WTC11 (cell line): ENCODE measurements around the gene STPG3. TPM values are rescaled to one million over a fixed set of nuclear protein-coding genes. Genes with fewer than 3 reads are reported as not detected.

Experiments used
- ATAC-seq: fragments of 200-7000 bp; cut with Tn5 transposase; 2 replicates; pipeline ENCODE4 v1.10.0; 2021; ENCODE audit warnings: mild to moderate bottlenecking, moderate library complexity
- CTCF ChIA-PET: fragments of 300-600 bp; sonication (Branson Sonifier 250); formaldehyde crosslinking; loops from one replicate; lab custom pipeline; 2021; ENCODE audit warnings: antibody characterized with exemption; lab: Charles Lee
- POLR2A ChIA-PET: fragments of 350-600 bp; sonication (Branson Sonifier 250); formaldehyde crosslinking; loops from one replicate; lab custom pipeline; 2021; ENCODE audit warnings: antibody characterized with exemption; lab: Charles Lee
- DNase-seq: peaks from one replicate; pipeline ENCODE4 v3.0.0; 2021; ENCODE audit warnings: low spot score
- H3K27ac Mint-ChIP-seq: 2 replicates; pipeline ENCODE4 v1.8.0; 2021; ENCODE audit warnings: mixed read lengths
- H3K27me3 Mint-ChIP-seq: 2 replicates; pipeline ENCODE4 v1.8.0; 2021; ENCODE audit warnings: low read depth, mild to moderate bottlenecking, moderate library complexity, mixed read lengths
- H3K36me3 Mint-ChIP-seq: 2 replicates; pipeline ENCODE4 v1.8.0; 2021; ENCODE audit warnings: mixed read lengths
- H3K4me1 Mint-ChIP-seq: 2 replicates; pipeline ENCODE4 v1.8.0; 2022; ENCODE audit warnings: mixed read lengths
- H3K4me3 Mint-ChIP-seq: 2 replicates; pipeline ENCODE4 v1.8.0; 2021; ENCODE audit warnings: mild to moderate bottlenecking, moderate library complexity, mixed read lengths
- H3K9me3 Mint-ChIP-seq: 2 replicates; pipeline ENCODE4 v1.8.0; 2021; ENCODE audit warnings: mixed read lengths
- ELF4 ChIP-seq: sonication (generic); formaldehyde crosslinking; IDR thresholded peaks from 2 replicates; pipeline ENCODE4 v1.8.1; 2022; ENCODE audit warnings: low read depth, mild to moderate bottlenecking, moderate library complexity, missing genetic modification reagents
- EMX1 ChIP-seq: fragments of 250-450 bp; sonication (Bioruptor Pico); IDR thresholded peaks from 2 replicates; pipeline ENCODE4 v1.8.0; 2021; ENCODE audit warnings: mild to moderate bottlenecking
- ETV6 ChIP-seq: sonication (generic); formaldehyde crosslinking; IDR thresholded peaks from 2 replicates; pipeline ENCODE4 v1.8.1; 2022; ENCODE audit warnings: mild to moderate bottlenecking, missing genetic modification reagents
- FOXP1 ChIP-seq: sonication (generic); formaldehyde crosslinking; IDR thresholded peaks from 2 replicates; pipeline ENCODE4 v1.8.0; 2022; ENCODE audit warnings: missing genetic modification reagents, mild to moderate bottlenecking, moderate library complexity, borderline replicate concordance
- IRF2 ChIP-seq: sonication (generic); formaldehyde crosslinking; IDR thresholded peaks from 2 replicates; pipeline ENCODE4 v1.8.0; 2022; ENCODE audit warnings: low read depth, missing genetic modification reagents, borderline replicate concordance
- KAT7 ChIP-seq: sonication (generic); formaldehyde crosslinking; IDR thresholded peaks from 2 replicates; pipeline ENCODE4 v1.8.1; 2023; ENCODE audit warnings: missing genetic modification reagents, mild to moderate bottlenecking, borderline replicate concordance
- MXD4 ChIP-seq: fragments of 250-450 bp; sonication (Bioruptor Pico); IDR thresholded peaks from 2 replicates; pipeline ENCODE4 v1.8.0; 2021; ENCODE audit warnings: mild to moderate bottlenecking, moderate library complexity, borderline replicate concordance
- NFE2L1 ChIP-seq: sonication (generic); formaldehyde crosslinking; IDR thresholded peaks from 2 replicates; pipeline ENCODE4 v1.8.1; 2023; ENCODE audit warnings: missing genetic modification reagents
- OVOL2 ChIP-seq: fragments of 250-450 bp; sonication (Bioruptor Pico); IDR thresholded peaks from 2 replicates; pipeline ENCODE4 v1.9.0; 2021; ENCODE audit warnings: mild to moderate bottlenecking, borderline replicate concordance
- PRRX2 ChIP-seq: fragments of 250-450 bp; sonication (Bioruptor Pico); IDR thresholded peaks from 2 replicates; pipeline ENCODE4 v1.8.0; 2021; ENCODE audit warnings: mild to moderate bottlenecking
- SMAD4 ChIP-seq: sonication (generic); formaldehyde crosslinking; IDR thresholded peaks from 2 replicates; pipeline ENCODE4 v1.8.0; 2022; ENCODE audit warnings: mild to moderate bottlenecking, missing genetic modification reagents
- ZNF263 ChIP-seq: sonication (generic); formaldehyde crosslinking; IDR thresholded peaks from 2 replicates; pipeline ENCODE4 v1.8.1; 2022; ENCODE audit warnings: low read depth, mild to moderate bottlenecking, moderate library complexity, missing genetic modification reagents
- ZNF416 ChIP-seq: fragments of 250-450 bp; sonication (Bioruptor Pico); IDR thresholded peaks from 2 replicates; pipeline ENCODE4 v1.9.0; 2021; ENCODE audit warnings: mild to moderate bottlenecking, inconsistent platforms
- ZNF423 ChIP-seq: fragments of 250-450 bp; sonication (Bioruptor Pico); IDR thresholded peaks from 2 replicates; pipeline ENCODE4 v2.1.2; 2022; ENCODE audit warnings: mild to moderate bottlenecking, moderate library complexity
- total RNA-seq: library from RNA; stranded (reverse); gene quantifications from 3 replicates; pipeline ENCODE4 v1.2.3, GENCODE V29; 2021
- TF ChIP-seq, protein P1 (sequence below): sonication (generic); formaldehyde crosslinking; IDR thresholded peaks from 2 replicates; pipeline ENCODE4 v1.8.0; 2022; ENCODE audit warnings: mild to moderate bottlenecking, missing genetic modification reagents
- TF ChIP-seq, protein P2 (sequence below): sonication (generic); formaldehyde crosslinking; conservative IDR thresholded peaks from 2 replicates; pipeline ENCODE4 v1.8.1; 2022; ENCODE audit warnings: mild to moderate bottlenecking, missing genetic modification reagents
- TF ChIP-seq, protein P3 (sequence below): sonication (generic); formaldehyde crosslinking; IDR thresholded peaks from 2 replicates; pipeline ENCODE4 v1.8.1; 2023; ENCODE audit warnings: mild to moderate bottlenecking, moderate library complexity, missing genetic modification reagents
- TF ChIP-seq, protein P4 (sequence below): sonication (generic); formaldehyde crosslinking; IDR thresholded peaks from 2 replicates; pipeline ENCODE4 v1.8.1; 2023; ENCODE audit warnings: mild to moderate bottlenecking, missing genetic modification reagents

STPG3 gene
- total RNA-seq, 1 experiment from 2014 or later, result 0.26 TPM

DNA sequence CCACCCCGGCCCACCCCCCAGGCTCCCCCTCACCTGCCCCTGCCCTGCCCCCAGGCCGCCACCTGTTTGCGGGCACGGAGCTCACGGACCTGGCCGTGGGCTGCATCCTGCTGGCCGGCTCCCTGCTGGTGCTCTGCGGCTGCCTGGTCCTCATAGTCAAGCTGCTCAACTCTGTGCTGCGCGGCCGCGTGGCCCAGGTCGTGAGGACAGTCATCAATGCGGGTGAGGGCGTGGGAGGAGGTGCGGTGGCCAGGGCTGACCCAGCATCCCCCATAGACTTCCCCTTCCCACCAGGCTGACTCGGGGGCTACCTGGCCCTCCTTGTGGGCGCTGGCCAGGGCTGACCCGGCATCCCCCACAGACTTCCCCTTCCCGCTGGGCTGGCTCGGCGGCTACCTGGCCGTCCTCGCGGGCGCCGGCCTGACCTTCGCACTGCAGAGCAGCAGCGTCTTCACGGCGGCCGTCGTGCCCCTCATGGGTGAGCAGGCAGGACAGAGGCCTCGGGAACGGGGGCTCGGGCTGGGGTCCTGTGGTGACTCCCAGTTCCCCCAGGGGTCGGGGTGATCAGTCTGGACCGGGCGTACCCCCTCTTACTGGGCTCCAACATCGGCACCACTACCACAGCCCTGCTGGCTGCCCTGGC lies 16.9 kb upstream of the STPG3 start:
- Mint-ChIP-seq H3K4me1 (peaks cover 18% of the 10 kb centered on the region), H3K36me3 (no peaks in the 10 kb centered on the region), H3K4me3 (no peak overlapping the region), H3K27me3 (no peaks in the 10 kb centered on the region)
- ATAC-seq, result no peak
- TF ChIP-seq ZNF263 (no peak), EMX1 (no peak), PRRX2 (CRISPR knock-in tag) (no peak), ZNF416 (CRISPR knock-in tag) (no peak), FOXP1 (CRISPR knock-in tag) (0 out of 2 replicates have a peak, but pooled peaks have one; percentile 20), OVOL2 (CRISPR knock-in tag) (no peak), NFE2L1 (CRISPR knock-in tag) (no peak)
- TF ChIP-seq, protein P1, sequence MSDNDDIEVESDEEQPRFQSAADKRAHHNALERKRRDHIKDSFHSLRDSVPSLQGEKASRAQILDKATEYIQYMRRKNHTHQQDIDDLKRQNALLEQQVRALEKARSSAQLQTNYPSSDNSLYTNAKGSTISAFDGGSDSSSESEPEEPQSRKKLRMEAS (CRISPR knock-in tag), result no peak
- TF ChIP-seq, protein P2, sequence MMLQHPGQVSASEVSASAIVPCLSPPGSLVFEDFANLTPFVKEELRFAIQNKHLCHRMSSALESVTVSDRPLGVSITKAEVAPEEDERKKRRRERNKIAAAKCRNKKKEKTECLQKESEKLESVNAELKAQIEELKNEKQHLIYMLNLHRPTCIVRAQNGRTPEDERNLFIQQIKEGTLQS (CRISPR knock-in tag), result no peak
- TF ChIP-seq, all 79 proteins: peak for 1
- DNase-seq, result no peak
- ChIA-PET POLR2A (no interaction called here), CTCF (interaction anchor here (0.5 to 4.6 kb wide), 11 partner anchors 10 to 205 kb away, joined by 3 to 143 read pairs (median 3); partner anchors contain the start of genes CYSRT1, NPDC1, RNF208 and RNF224)
- Mint-ChIP-seq H3K9me3 (no peaks in the 10 kb centered on the region), H3K27ac (no peak overlapping the region)

DNA sequence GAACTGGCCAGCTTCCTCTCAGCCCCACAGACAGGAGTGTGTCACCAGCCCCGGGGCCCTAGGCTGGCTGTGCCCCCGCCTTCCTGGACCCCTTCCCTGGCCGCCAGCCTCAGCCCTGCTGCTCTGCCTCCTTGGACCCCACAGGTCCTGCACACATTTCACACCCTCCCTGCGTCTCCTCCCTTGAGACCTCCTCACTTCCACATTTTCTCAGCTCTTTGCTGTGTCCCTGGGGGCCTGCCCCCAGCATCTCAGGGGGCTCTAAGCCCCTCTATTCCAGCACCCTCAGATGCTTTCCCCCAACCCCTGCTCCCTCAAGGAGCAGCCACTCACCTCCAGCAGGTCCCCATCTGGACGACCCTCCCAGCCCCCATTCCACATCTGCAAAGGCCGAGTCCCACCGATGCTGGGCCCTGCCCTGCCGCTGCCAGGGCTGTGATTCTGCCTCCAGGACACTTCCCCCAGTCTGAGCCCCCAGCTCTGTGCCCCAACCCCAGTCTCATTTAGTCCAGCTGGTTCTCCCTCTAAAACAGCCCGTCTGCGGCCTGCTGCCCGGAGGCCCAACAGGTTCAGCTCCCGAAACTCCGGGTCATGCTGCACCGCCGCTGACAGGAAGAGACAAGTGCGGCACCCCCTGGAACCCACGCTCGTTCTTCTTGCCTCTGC lies 16.2 kb upstream of the STPG3 start:
- Mint-ChIP-seq H3K9me3 (no peaks in the 10 kb centered on the region), H3K27me3 (no peaks in the 10 kb centered on the region), H3K27ac (no peak overlapping the region; the same call in 1 of the 2 replicates), H3K4me3 (no peak overlapping the region), H3K36me3 (no peaks in the 10 kb centered on the region)
- no peak for ATAC-seq
- POLR2A ChIA-PET, result interaction anchor here (0.7 kb wide), 1 partner anchor 33 kb away, joined by 3 read pairs; no protein-coding TSS in a partner anchor
- CTCF ChIA-PET, result interaction anchor here (0.6 to 4.6 kb wide), 12 partner anchors 9 to 206 kb away, joined by 3 to 143 read pairs (median 9); partner anchors contain the start of genes CYSRT1, NELFB, RNF208 and RNF224
- no peak for DNase-seq
- no peak for TF ChIP-seq IRF2
- TF ChIP-seq ELF4 (CRISPR knock-in tag), result no peak
- TF ChIP-seq, protein P3, sequence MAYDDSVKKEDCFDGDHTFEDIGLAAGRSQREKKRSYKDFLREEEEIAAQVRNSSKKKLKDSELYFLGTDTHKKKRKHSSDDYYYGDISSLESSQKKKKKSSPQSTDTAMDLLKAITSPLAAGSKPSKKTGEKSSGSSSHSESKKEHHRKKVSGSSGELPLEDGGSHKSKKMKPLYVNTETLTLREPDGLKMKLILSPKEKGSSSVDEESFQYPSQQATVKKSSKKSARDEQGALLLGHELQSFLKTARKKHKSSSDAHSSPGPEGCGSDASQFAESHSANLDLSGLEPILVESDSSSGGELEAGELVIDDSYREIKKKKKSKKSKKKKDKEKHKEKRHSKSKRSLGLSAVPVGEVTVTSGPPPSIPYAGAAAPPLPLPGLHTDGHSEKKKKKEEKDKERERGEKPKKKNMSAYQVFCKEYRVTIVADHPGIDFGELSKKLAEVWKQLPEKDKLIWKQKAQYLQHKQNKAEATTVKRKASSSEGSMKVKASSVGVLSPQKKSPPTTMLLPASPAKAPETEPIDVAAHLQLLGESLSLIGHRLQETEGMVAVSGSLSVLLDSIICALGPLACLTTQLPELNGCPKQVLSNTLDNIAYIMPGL (CRISPR knock-in tag), result no peak
- TF ChIP-seq, protein P4, sequence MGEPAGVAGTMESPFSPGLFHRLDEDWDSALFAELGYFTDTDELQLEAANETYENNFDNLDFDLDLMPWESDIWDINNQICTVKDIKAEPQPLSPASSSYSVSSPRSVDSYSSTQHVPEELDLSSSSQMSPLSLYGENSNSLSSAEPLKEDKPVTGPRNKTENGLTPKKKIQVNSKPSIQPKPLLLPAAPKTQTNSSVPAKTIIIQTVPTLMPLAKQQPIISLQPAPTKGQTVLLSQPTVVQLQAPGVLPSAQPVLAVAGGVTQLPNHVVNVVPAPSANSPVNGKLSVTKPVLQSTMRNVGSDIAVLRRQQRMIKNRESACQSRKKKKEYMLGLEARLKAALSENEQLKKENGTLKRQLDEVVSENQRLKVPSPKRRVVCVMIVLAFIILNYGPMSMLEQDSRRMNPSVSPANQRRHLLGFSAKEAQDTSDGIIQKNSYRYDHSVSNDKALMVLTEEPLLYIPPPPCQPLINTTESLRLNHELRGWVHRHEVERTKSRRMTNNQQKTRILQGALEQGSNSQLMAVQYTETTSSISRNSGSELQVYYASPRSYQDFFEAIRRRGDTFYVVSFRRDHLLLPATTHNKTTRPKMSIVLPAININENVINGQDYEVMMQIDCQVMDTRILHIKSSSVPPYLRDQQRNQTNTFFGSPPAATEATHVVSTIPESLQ (CRISPR knock-in tag), result no peak
- no peak for TF ChIP-seq SMAD4
- TF ChIP-seq, all 79 proteins: peak for 0
- peaks cover 18% of the 10 kb centered on the region for H3K4me1 Mint-ChIP-seq

DNA sequence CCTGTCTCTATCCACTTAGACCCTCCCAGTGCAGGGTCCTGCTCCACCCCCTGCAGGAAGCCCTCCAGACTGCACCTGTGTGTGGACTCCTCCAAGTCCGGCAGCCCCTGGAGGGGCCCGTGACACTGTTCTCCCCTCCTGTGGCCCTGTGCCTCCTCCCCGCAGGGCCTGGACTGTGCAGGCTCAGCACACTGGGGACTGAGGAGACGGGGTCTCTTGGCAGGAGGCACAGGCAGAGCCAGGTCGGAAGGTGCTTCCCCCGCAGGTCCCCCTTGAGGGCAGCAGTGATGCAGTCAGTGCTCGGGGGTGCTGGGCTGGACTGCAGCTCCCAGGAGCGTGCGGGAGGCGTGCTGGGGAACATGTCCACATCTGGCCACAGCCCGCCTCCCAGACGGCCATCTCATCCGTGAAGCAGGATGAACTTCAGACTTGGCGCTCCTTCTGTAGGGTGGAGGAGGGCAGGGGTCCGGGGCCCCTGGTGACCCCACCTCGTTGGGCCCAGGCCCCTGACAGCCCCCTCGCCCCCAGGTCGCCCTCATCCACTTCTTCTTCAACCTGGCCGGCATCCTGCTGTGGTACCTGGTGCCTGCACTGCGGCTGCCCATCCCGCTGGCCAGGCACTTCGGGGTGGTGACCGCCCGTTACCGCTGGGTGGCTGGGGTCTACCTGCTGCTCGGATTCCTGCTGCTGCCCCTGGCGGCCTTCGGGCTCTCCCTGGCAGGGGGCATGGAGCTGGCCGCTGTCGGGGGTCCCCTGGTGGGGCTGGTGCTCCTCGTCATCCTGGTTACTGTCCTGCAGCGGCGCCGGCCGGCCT lies 15.5 kb upstream of the STPG3 start:
- peak; percentile 27 for ATAC-seq
- DNase-seq, result peak; percentile 55
- no peak overlapping the region for H3K4me3 Mint-ChIP-seq
- no peaks in the 10 kb centered on the region for H3K27me3 Mint-ChIP-seq
- H3K4me1 Mint-ChIP-seq, result peaks cover 18% of the 10 kb centered on the region
- 0 out of 2 replicates have a peak, but pooled peaks have one; percentile 8 for TF ChIP-seq ZNF423
- TF ChIP-seq ETV6 (CRISPR knock-in tag), result no peak
- TF ChIP-seq MXD4 (CRISPR knock-in tag), result no peak
- TF ChIP-seq KAT7 (CRISPR knock-in tag), result peak; percentile 84; the same call in 1 of the 2 replicates
- POLR2A ChIA-PET, result interaction anchor here (0.5 to 0.7 kb wide), 3 partner anchors 21 to 121 kb away, joined by 3 to 4 read pairs (median 3); partner anchors contain the start of gene DPP7
- H3K9me3 Mint-ChIP-seq, result no peaks in the 10 kb centered on the region
- no peak overlapping the region; the same call in 1 of the 2 replicates for H3K27ac Mint-ChIP-seq
- CTCF ChIA-PET, result interaction anchor here (0.6 to 4.6 kb wide), 56 partner anchors 9 to 631 kb away, joined by 3 to 143 read pairs (median 8); partner anchors contain the start of genes CYSRT1, EXD3, GRIN1 and LRRC26
- H3K36me3 Mint-ChIP-seq, result no peaks in the 10 kb centered on the region
